Ishikawa (cell line): ENCODE measurements around the gene PHF20.

Source experiments
- CEBPB ChIP-seq: IDR thresholded peaks from 2 replicates; pipeline ENCODE4 v1.6.1; 2012
- CREB1 ChIP-seq: IDR thresholded peaks from 2 replicates; pipeline ENCODE4 v1.6.1; 2012; ENCODE audit warnings: low read depth
- EP300 ChIP-seq: IDR thresholded peaks from 2 replicates; pipeline ENCODE4 v1.6.1; 2012; ENCODE audit warnings: borderline replicate concordance
- FOXM1 ChIP-seq: IDR thresholded peaks from 2 replicates; pipeline ENCODE4 v1.6.1; 2012; ENCODE audit warnings: low read depth, borderline replicate concordance
- NFIC ChIP-seq: IDR thresholded peaks from 2 replicates; pipeline ENCODE4 v1.6.1; 2012
- RAD21 ChIP-seq: IDR thresholded peaks from 2 replicates; pipeline ENCODE4 v1.6.1; 2012; ENCODE audit warnings: low read depth
- TAF1 ChIP-seq: IDR thresholded peaks from 2 replicates; pipeline ENCODE4 v1.6.1; 2012; ENCODE audit warnings: low read depth, mild to moderate bottlenecking
- TCF12 ChIP-seq: IDR thresholded peaks from 2 replicates; pipeline ENCODE4 v1.6.1; 2012; ENCODE audit warnings: low read depth
- YY1 ChIP-seq: IDR thresholded peaks from 2 replicates; pipeline ENCODE4 v1.6.1; 2012; ENCODE audit warnings: low read depth
- ZBTB7A ChIP-seq: IDR thresholded peaks from 2 replicates; pipeline ENCODE4 v1.6.1; 2012; ENCODE audit warnings: low read depth
- TF ChIP-seq, protein P1 (sequence below): IDR thresholded peaks from 2 replicates; pipeline ENCODE4 v1.6.1; 2012; ENCODE audit warnings: low read depth, mild to moderate bottlenecking
- TF ChIP-seq, protein P2 (sequence below): IDR thresholded peaks from 2 replicates; pipeline ENCODE4 v1.6.1; 2012
- TF ChIP-seq, protein P3 (sequence below): IDR thresholded peaks from 2 replicates; pipeline ENCODE4 v1.6.1; 2012

DNA sequence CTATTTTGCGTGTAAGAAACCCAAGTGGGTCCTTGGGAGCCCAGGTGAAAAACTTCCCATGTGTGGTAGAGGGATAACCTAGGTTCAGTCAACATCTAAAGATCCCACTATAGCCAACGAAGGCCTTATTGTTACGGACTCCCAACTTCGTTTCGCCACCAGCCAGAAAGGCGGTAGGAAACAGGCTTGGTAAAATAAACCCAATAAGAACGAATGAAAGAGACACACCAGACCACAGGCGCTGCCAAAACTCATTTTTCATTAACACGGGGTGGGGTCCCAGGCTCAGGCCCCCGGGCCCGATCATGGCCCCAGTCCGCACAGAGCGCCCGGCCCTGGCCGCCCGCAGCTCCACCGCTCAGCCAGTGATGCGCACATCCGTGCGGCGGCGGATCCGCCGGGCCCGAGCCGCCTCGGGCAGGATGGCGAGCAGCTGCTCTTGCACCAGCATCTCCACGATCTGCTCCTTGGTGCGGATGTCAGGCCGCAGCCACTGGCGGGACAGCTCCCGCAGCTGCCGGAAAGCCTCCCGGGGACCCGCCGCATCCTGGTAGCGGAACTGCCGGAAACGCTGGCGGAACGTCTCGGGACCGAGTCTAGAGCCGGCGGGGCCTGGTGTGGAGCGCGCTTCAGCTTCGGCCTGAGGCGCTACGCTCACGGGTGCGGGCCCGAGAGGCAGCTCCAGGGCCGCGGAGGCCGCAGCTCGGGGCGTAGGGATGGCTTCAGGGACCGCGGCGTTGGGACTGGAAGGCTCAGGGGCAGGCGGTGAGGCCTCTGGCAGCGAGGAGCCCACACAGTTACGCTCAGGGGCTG lies 181.8 kb downstream of the PHF20 start:
- TF ChIP-seq NFIC (no peak), CREB1 (no peak), TAF1 (no peak; the same call in 1 of the 2 replicates), EP300 (no peak), YY1 (no peak), CEBPB (no peak), ZBTB7A (0 out of 2 replicates have a peak, but pooled peaks have one; percentile 49), RAD21 (no peak), TCF12 (no peak), FOXM1 (no peak)
- TF ChIP-seq, protein P1, sequence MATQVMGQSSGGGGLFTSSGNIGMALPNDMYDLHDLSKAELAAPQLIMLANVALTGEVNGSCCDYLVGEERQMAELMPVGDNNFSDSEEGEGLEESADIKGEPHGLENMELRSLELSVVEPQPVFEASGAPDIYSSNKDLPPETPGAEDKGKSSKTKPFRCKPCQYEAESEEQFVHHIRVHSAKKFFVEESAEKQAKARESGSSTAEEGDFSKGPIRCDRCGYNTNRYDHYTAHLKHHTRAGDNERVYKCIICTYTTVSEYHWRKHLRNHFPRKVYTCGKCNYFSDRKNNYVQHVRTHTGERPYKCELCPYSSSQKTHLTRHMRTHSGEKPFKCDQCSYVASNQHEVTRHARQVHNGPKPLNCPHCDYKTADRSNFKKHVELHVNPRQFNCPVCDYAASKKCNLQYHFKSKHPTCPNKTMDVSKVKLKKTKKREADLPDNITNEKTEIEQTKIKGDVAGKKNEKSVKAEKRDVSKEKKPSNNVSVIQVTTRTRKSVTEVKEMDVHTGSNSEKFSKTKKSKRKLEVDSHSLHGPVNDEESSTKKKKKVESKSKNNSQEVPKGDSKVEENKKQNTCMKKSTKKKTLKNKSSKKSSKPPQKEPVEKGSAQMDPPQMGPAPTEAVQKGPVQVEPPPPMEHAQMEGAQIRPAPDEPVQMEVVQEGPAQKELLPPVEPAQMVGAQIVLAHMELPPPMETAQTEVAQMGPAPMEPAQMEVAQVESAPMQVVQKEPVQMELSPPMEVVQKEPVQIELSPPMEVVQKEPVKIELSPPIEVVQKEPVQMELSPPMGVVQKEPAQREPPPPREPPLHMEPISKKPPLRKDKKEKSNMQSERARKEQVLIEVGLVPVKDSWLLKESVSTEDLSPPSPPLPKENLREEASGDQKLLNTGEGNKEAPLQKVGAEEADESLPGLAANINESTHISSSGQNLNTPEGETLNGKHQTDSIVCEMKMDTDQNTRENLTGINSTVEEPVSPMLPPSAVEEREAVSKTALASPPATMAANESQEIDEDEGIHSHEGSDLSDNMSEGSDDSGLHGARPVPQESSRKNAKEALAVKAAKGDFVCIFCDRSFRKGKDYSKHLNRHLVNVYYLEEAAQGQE: no peak; the same call in 1 of the 2 replicates
- TF ChIP-seq, protein P2, sequence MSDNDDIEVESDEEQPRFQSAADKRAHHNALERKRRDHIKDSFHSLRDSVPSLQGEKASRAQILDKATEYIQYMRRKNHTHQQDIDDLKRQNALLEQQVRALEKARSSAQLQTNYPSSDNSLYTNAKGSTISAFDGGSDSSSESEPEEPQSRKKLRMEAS: no peak
- TF ChIP-seq, protein P3, sequence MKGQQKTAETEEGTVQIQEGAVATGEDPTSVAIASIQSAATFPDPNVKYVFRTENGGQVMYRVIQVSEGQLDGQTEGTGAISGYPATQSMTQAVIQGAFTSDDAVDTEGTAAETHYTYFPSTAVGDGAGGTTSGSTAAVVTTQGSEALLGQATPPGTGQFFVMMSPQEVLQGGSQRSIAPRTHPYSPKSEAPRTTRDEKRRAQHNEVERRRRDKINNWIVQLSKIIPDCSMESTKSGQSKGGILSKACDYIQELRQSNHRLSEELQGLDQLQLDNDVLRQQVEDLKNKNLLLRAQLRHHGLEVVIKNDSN: no peak
